Stimulated activated naive CD8-positive, alpha-beta T cell treated with anti-CD3 and anti-CD28 coated beads, Interleukin-15, Interleukin-2, amounts not matched to agents 100 U/mL and 50 U/mL, for 24 hours (primary cell): ENCODE results near the gene CFC1.
"Not testable (repeated sequence)": the region's sequence is repeated elsewhere in the genome, so short reads cannot be mapped to it uniquely, and the experiment has no call there.

Experiments
- ATAC-seq: fragments of 150-1000 bp; cut with Tn5 transposase; one replicate; pipeline ENCODE4 v1.10.0; 2021
- DNase-seq: peaks from one replicate; pipeline ENCODE4 v3.0.0; 2021

The CFC1 gene

DNA sequence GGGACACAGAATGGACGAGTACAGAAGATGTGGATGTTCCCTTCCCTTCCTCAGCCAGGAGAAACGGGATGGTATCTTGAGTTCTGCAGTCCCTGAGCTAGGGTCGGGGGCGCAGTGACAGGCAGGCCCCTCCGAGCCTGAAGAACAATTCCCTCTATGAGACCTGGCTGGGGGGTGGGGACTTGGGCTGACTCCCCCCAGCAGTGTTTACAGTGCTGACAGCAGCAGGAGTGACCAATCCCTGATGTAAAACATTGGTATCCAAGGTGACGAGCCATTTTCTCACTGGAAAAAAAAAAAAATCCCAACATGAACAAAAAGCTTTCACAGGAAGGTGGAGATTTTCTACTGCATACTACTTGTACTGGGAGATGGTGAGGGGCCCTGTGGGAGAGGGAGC lies at the start of gene CFC1:
CFC1 (minus strand) TSS at position 183 of the 400 bp plus-strand sequence. CDS start 288 bp downstream, outside the sequence.
- not testable (repeated sequence) for DNase-seq, ATAC-seq

GRCh38 chr2:130641688-130642087 lies 42.3 kb upstream of the CFC1 start:
- not testable (repeated sequence) for DNase-seq, ATAC-seq

DNA sequence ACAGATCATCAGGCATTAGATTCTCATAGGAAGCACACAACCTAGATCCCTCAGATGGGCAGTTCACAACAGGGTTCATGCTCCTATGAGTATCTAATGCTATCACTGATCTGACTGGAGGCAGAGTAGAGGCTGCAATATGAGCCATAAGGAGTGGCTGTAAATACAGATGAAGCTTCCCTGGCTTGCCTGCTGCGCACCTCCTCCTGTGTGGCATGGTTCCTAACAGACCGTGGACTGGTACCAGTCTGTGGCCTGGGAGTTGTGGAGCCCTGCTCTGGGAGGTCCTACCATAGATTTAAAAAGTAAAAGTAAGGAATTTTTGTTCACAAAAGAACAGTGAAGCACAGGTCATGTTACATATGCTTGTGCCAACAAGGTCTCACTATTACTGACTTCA lies 39.6 kb upstream of the CFC1 start:
- DNase-seq, ATAC-seq: not testable (repeated sequence)

- DNase-seq, ATAC-seq: not testable (repeated sequence)
These were observed 29.6 kb upstream of the CFC1 start for GRCh38 chr2:130628784-130629475.

GRCh38 chr2:130611140-130611539 lies 11.8 kb upstream of the CFC1 start, which contains the start of gene POTEJ:
Gene POTEJ, plus strand, starts transcription at chr2:130611440. Its CDS starts 93 bp downstream, at chr2:130611533.
- ATAC-seq, DNase-seq: not testable (repeated sequence)

DNA sequence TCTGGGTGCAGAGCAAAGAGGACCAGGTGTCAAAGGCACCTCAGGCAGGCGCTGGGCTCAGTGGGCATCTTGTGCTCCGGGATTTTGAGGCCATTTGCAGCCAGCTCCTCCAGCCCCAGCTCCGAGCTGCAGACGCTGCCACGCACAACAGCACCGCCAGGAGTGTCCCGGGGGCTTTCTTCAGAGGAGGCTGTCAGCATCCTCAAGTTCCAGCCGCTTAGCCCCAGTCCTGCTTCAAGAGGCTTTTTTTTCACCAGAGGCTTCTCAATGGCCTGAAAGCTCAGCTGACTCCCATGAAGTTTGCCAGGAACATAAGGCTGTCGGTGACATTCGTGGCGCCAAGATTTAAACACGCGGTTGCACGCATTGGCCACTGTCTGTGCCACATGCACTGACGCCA lies 11.1 kb upstream of the CFC1 start:
- ATAC-seq, DNase-seq: not testable (repeated sequence)

DNA sequence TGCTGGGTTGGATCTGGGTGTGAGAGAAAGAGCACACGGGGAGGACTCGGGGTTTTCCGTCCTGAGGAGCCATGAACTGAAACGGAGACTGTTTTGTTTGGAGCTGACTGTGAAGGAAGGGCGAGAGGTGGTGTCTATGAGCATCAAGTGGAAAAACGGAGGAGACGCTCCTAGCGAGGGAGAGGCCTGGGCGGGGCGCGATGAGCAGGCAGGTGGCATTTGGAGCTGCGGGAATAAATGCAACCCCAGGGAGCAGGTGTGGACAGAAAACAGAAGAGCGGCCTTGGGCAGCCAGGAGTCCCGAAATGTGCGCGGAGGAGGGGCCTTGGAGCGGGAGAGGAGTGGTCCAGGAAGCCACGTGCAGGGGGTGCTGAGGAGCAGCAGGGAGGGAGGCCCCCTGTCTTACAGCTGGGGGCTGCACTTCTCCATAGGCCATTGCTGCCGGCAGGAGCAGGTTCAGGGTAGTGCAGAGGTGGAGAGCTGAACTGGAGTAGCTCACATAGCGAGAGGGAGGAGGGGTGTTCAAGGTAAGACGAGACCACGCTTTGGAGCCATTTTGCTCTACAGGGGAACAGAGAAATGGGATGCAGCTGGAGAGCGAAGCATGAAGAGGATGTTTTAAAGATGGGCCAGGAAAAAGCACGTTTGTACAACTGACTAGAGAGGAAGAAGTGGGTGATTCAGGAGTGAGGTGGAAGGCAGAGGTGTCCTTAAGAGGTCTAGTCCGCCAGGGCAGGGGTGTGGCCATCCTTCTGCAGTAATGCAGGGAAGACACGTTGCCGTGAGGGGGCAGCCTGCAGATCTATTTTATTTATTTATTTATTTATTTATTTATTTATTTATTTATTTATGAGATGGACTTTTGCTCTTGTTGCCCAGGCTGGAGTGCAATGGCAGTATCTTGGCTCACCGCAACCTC lies 9.9 kb upstream of the CFC1 start:
- not testable (repeated sequence) for ATAC-seq, DNase-seq

DNA sequence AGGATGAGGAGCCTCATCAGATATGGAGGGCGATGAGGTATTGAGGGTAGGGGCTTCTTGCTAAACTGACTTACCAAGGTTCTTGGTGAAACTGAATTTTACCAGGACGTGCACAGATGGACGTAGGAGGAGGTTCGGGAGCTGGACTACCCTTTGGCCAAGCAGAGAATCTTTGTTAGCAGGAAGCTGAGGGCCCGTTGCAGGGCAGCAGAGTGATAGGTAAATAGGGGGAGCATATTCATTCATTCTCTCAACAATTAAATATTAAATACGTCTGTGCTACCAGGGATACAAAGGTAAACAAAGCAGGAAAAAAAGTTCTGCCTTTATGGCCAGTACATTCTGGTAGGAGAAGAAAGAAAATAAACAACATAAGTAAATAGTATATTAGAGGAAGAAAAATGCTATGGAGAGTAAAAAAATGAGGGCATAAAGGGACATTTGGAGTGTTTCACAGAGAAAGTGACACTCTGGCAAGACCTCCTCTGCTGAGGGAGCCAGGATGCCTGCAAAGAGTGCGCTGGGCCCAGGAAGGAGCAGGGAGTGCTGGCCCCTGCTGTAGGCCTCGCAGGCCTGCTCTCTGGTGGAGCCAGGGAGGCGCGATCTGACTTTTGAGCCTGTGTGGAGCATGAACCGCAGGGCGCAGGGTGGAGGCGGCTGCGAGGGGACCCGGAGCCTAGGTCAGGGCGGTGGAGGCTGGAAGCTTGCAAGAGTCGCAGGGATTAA lies 9.1 kb upstream of the CFC1 start:
- ATAC-seq, DNase-seq: not testable (repeated sequence)

DNA sequence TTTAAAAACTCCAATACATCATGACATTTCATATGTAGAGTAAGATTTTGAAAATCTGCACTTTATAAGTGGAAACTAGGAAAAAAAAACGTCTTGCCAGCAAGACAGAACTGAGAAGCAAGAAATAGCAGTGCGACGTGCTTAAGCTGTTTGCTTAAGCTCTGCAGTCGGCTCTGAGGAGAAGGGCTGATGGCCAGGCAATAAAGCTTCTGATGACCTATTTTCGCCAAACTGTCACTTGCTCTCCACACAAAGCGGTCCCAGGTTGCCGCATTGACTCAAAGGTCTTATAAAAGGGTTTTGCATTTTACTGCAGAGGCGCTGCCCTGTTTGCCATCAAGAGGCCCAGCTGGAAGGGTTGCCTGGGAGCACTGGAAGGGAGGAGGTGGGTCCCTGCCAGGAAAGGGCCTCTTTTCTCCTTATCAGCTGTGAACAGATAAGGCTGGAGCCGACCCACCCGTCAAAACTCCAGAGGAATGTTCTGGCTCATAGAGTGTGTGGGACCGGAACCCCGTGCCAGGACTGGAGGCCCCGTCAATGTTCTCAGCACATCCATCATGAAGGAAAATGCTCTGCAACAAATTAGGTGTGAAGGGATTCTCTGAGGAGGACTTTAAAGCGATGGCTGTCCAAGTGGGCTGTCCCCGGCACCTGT lies 2.4 kb upstream of the CFC1 start:
- not testable (repeated sequence) for ATAC-seq, DNase-seq

DNA sequence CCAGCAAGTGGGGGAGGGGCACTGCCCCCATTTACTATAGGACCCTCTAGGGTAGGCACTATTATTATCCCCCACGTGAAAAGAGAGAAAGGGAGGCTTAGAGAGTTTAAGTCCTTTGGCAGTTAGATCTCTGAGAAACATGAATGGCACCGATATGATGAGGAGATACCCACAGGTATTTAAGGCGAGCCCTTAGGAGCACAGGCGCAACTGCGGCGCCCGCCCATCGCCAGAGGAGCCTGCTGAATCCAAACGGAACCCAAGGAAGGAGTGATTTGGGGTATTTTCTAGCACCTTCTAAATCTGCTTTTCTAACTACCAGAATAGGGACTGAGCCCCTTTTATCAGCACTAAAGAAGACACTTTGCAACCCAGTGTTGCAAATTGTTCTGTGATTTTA lies 551 bp upstream of the CFC1 start:
- not testable (repeated sequence) for DNase-seq

DNA sequence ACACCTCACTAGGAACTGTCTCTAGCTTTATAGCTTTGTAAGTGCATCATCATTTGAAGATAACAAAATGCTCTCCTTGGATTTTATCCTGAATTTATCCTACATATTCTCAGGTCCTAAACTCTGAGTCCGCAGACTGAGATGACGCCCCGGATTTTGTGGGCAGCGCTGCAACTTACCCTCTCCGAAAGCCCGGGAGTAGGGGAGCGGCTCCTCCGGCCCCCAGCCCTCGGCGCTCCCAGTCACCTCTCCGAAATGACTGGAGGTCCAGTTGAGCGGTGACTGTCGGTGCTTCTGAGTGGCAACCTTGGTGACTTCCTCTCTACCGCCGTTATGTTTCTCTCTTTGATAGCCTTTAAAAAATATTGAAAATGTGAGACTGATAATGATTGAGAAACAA lies 912 bp downstream of the CFC1 start:
- not testable (repeated sequence) for ATAC-seq, DNase-seq

More for the DNA sequence above, 551 bp upstream of the CFC1 start:
- ATAC-seq, result not testable (repeated sequence)

DNA sequence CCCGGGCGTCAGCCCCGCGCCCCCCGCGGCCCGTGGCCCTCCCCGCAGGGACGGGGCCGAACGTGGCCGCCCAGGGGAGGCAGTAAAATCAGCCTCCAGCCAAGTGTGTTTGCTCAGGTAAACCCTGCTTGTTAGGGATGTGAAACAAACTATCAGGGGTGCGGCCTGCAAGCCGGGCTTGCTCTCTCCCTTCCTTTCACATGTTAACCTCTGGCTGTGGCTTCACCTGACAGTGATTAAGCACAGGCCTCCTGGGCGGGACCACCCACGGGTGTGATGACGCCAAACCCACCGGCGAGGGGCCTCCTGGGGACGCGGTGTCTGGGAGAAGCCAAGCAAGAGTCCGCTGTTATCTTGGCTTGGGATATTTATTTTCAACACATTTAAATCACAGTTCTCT lies 1.4 kb downstream of the CFC1 start:
- DNase-seq, ATAC-seq: not testable (repeated sequence)

DNA sequence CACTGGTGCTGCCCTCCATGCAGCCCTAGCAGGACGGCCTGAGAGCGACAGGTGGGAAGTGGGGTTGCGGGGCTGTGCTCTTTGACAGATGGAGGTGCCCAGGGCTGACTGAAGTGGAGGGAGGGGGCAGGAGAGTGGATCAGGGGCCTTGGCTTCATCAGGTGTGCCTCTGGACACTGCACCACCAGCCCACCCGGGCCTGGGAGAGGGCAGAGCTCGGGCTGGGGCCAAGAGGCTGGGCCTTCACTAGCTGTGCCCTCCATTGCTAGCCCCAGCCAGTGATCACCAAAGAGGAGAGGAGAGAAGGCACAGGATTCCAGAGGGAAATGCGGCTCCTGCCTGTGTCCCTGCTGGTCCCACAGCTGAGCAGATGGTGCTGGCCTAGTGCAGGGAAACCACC lies 2.6 kb downstream of the CFC1 start:
- not testable (repeated sequence) for ATAC-seq, DNase-seq

GRCh38 chr2:130594011-130594410 lies 5.4 kb downstream of the CFC1 start:
- not testable (repeated sequence) for DNase-seq

GRCh38 chr2:130592791-130593414 lies 6.5 kb downstream of the CFC1 start:
- DNase-seq, ATAC-seq: not testable (repeated sequence)

More at GRCh38 chr2:130594011-130594410, 5.4 kb downstream of the CFC1 start:
- ATAC-seq, result not testable (repeated sequence)

- ATAC-seq, result not testable (repeated sequence)
These were observed 8.5 kb downstream of the CFC1 start for GRCh38 chr2:130590842-130591359.

GRCh38 chr2:130590170-130590841 lies 9.1 kb downstream of the CFC1 start:
- DNase-seq, ATAC-seq: not testable (repeated sequence)

More at GRCh38 chr2:130590842-130591359, 8.5 kb downstream of the CFC1 start:
- DNase-seq, result not testable (repeated sequence)

DNA sequence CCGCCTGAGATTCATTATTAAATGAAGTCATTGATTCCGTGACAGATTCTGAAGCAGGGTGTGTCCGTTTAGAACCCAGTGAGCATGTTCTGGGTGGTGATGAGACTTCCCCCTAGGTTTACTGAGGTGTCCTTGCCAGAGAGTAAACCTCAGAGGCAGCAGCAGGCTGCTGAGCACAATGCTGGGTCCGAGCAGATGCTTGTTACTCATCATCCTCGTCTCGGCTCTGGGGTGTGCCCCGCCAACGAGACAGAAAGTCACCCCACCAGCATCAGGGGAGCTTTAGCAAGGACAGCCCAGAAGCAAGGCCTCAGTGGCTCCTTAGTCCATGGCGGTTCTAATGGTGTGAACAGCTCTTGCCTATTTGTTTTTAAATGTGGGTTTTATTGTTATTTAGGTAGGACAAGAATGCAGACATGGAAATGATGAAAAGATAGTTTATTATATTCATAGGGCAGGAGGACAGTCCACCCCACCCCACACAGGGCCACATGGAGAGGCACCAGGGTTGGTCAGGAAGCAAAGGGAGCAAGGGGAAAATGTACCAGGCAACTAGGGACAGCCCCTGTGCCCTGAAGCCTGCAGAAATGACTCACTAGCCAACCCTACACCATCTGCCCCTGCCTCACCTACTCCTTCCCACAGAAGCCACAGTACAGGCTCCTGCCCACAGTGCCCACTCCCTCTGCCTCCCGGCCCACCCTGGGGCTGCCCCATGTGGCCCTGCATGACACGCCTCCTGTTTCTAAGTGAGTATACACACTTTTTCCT lies 10.5 kb downstream of the CFC1 start:
- peak; percentile 93 for ATAC-seq
- DNase-seq, result peak; percentile 29

DNA sequence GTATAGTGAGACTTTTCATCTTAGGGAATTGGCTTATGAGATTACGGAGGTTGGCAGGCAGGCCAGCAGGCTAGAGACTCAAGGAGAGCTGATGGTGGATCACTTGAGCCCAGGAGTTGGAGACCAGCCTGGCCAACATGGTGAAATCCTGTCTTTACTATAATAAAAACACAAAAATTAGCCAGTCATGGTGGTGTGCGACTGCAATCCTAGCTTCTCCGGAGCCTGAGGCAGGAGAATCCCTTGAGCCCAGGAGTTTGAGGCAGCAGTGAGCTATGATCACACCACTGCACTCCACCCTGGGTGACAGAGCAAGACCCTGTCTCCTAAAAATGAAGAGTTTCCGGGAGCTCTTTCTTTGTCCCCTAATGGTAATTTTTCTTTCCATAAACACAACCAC lies 14.6 kb downstream of the CFC1 start:
- not testable (repeated sequence) for DNase-seq, ATAC-seq
